ENCODE results near the gene PPIP5K2.

Gene PPIP5K2

DNA sequence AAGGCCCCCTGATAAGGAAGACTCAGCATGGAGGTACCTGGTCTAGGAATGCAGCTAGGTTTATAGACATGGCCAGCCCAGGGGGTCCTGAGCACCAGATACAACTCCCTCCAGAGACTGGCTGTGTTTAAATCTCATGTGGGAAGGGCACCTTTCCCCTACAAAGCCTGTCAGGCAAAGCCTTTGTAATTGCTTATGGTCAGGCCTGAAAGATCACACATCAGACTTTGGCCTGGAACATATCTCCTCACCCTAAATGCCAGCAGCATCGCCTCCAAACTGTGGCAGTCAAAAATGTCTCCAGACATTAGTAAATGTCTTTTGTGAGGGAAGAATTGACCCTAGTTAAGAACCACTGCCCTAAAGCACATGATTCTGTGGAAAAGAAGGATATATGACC lies 86.9 kb downstream of the PPIP5K2 start:
- Histone ChIP-seq H3K36me3 (ENCODE audit: control insufficient read depth in 1 of 2, insufficient read depth in 2 of 2, low read depth in 1 of 2, low read length in 2 of 2) (peaks cover 0 to 22% of the 10 kb centered on the region in 2 experiments), H3K4me1 (ENCODE audit: control insufficient read depth, insufficient read depth, low read depth, low read length) (peaks cover 3% of the 10 kb centered on the region), H3K4me3 (ENCODE audit: insufficient read depth in 1 of 2, low read depth in 1 of 2, low read length in 2 of 2) (no peak overlapping the region), H4K91ac (ENCODE audit: low read length) (no peak overlapping the region), H3K4ac (ENCODE audit: low read depth in 1 of 2, low read length in 2 of 2) (no peak overlapping the region), H3K9me3 (ENCODE audit: control insufficient read depth, low read length) (no peaks in the 10 kb centered on the region), H3K79me1 (replicated peaks; ENCODE audit: low read length, poor library complexity, severe bottlenecking) (peaks cover 3% of the 10 kb centered on the region), H3K23ac (ENCODE audit: low read length in 2 of 2) (no peak overlapping the region), H4K8ac (ENCODE audit: low read length) (no peak overlapping the region), H3K14ac (ENCODE audit: low read length in 2 of 2) (no peak overlapping the region), H2BK120ac (ENCODE audit: low read depth, low read length) (no peak overlapping the region), H3K4me2 (ENCODE audit: low read length, poor library complexity, severe bottlenecking) (no peak overlapping the region), H3K18ac (ENCODE audit: low read depth in 1 of 2, low read length in 2 of 2) (no peak overlapping the region), H3K9ac (ENCODE audit: low read length) (no peak overlapping the region), H2AK5ac (ENCODE audit: low read length, severe bottlenecking) (no peak overlapping the region), H3K27ac (ENCODE audit: low read length, poor library complexity, severe bottlenecking) (no peak overlapping the region), H2AFZ (ENCODE audit: low read depth, low read length) (no peak overlapping the region), H2BK5ac (ENCODE audit: low read depth, low read length, poor library complexity, severe bottlenecking) (no peak overlapping the region), H2BK15ac (ENCODE audit: low read depth, poor library complexity, severe bottlenecking) (no peak overlapping the region), H3K27me3 (ENCODE audit: control insufficient read depth in 1 of 2, insufficient read depth in 1 of 2, low read length in 2 of 2) (no peaks in the 10 kb centered on the region), H2BK12ac (ENCODE audit: low read length in 2 of 2) (no peak overlapping the region)
- no peak for DNase-seq
- WGBS, result 86% methylated on average over 1 of the region's 1 CpG

- Histone ChIP-seq H2BK5ac (ENCODE audit: low read depth, low read length, poor library complexity, severe bottlenecking) (no peak overlapping the region), H3K4me3 (ENCODE audit: insufficient read depth in 1 of 2, low read depth in 1 of 2, low read length in 2 of 2) (no peak overlapping the region), H2BK12ac (ENCODE audit: low read length in 2 of 2) (no peak overlapping the region), H3K36me3 (ENCODE audit: control insufficient read depth in 1 of 2, insufficient read depth in 2 of 2, low read depth in 1 of 2, low read length in 2 of 2) (peaks cover 0 to 22% of the 10 kb centered on the region in 2 experiments), H3K9me3 (ENCODE audit: control insufficient read depth, low read length) (no peaks in the 10 kb centered on the region), H3K27me3 (ENCODE audit: control insufficient read depth in 1 of 2, insufficient read depth in 1 of 2, low read length in 2 of 2) (no peaks in the 10 kb centered on the region), H3K4me1 (ENCODE audit: control insufficient read depth, insufficient read depth, low read depth, low read length) (peaks cover 3% of the 10 kb centered on the region), H3K79me1 (replicated peaks; ENCODE audit: low read length, poor library complexity, severe bottlenecking) (peaks cover 3% of the 10 kb centered on the region), H3K23ac (ENCODE audit: low read length in 2 of 2) (no peak overlapping the region), H2AK5ac (ENCODE audit: low read length, severe bottlenecking) (no peak overlapping the region), H3K27ac (ENCODE audit: low read length, poor library complexity, severe bottlenecking) (no peak overlapping the region), H4K91ac (ENCODE audit: low read length) (no peak overlapping the region), H2AFZ (ENCODE audit: low read depth, low read length) (no peak overlapping the region), H3K14ac (ENCODE audit: low read length in 2 of 2) (no peak overlapping the region), H3K4ac (ENCODE audit: low read depth in 1 of 2, low read length in 2 of 2) (no peak overlapping the region), H2BK15ac (ENCODE audit: low read depth, poor library complexity, severe bottlenecking) (no peak overlapping the region), H3K9ac (ENCODE audit: low read length) (no peak overlapping the region), H4K8ac (ENCODE audit: low read length) (no peak overlapping the region), H3K4me2 (ENCODE audit: low read length, poor library complexity, severe bottlenecking) (no peak overlapping the region), H3K18ac (ENCODE audit: low read depth in 1 of 2, low read length in 2 of 2) (no peak overlapping the region), H2BK120ac (ENCODE audit: low read depth, low read length) (no peak overlapping the region)
- peak; percentile 12 for DNase-seq
Measured at GRCh38 chr5:103207653-103208052, 87.6 kb downstream of the PPIP5K2 start.

DNA sequence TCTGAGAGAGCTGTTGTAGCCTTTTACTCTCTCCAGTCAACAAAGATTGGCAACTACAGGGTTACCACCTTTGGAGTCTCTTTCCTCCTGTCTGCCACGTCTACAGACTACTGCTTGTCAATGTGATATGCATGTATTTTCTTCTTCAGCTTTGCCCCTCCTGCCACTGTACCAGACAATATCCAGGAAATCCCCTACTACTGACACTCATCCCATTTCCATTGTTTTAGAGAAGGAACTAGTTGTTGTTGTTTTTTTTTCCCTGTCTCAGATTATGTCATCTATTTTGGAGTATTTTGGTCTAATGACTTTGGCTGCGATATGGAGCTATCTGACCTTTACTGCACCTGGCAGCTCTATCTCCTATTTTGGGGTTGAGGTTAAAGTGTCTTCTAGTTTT lies 88.4 kb downstream of the PPIP5K2 start:
- H3K4me2 ChIP-seq (ENCODE audit: low read length, poor library complexity, severe bottlenecking), result no peak overlapping the region
- H3K36me3 ChIP-seq (ENCODE audit: control insufficient read depth in 1 of 2, insufficient read depth in 2 of 2, low read depth in 1 of 2, low read length in 2 of 2), result peaks cover 0 to 22% of the 10 kb centered on the region in 2 experiments
- peaks cover 3% of the 10 kb centered on the region for H3K4me1 ChIP-seq (ENCODE audit: control insufficient read depth, insufficient read depth, low read depth, low read length)
- no peak for DNase-seq
- H3K4me3 ChIP-seq (ENCODE audit: insufficient read depth in 1 of 2, low read depth in 1 of 2, low read length in 2 of 2), result no peak overlapping the region
- H2BK5ac ChIP-seq (ENCODE audit: low read depth, low read length, poor library complexity, severe bottlenecking), result no peak overlapping the region
- H3K14ac ChIP-seq (ENCODE audit: low read length in 2 of 2), result peak overlapping the region in 1 of 2 experiments; percentile 60
- H3K23ac ChIP-seq (ENCODE audit: low read length in 2 of 2), result no peak overlapping the region
- H3K4ac ChIP-seq (ENCODE audit: low read depth in 1 of 2, low read length in 2 of 2), result no peak overlapping the region
- H2AFZ ChIP-seq (ENCODE audit: low read depth, low read length), result no peak overlapping the region
- no peak overlapping the region for H2AK5ac ChIP-seq (ENCODE audit: low read length, severe bottlenecking)
- no peaks in the 10 kb centered on the region for H3K27me3 ChIP-seq (ENCODE audit: control insufficient read depth in 1 of 2, insufficient read depth in 1 of 2, low read length in 2 of 2)
- peaks cover 3% of the 10 kb centered on the region for H3K79me1 ChIP-seq (replicated peaks; ENCODE audit: low read length, poor library complexity, severe bottlenecking)
- no peaks in the 10 kb centered on the region for H3K9me3 ChIP-seq (ENCODE audit: control insufficient read depth, low read length)
- no peak overlapping the region for H2BK15ac ChIP-seq (ENCODE audit: low read depth, poor library complexity, severe bottlenecking)
- H3K27ac ChIP-seq (ENCODE audit: low read length, poor library complexity, severe bottlenecking), result no peak overlapping the region
- WGBS, result 87% methylated on average over 2 of the region's 2 CpGs
- no peak overlapping the region for H4K91ac ChIP-seq (ENCODE audit: low read length)
- no peak overlapping the region for H2BK120ac ChIP-seq (ENCODE audit: low read depth, low read length)
- no peak overlapping the region for H3K9ac ChIP-seq (ENCODE audit: low read length)
- H3K18ac ChIP-seq (ENCODE audit: low read depth in 1 of 2, low read length in 2 of 2), result no peak overlapping the region
- H2BK12ac ChIP-seq (ENCODE audit: low read length in 2 of 2), result no peak overlapping the region
- H4K8ac ChIP-seq (ENCODE audit: low read length), result no peak overlapping the region

- no peak overlapping the region for H3K18ac ChIP-seq (ENCODE audit: low read depth in 1 of 2, low read length in 2 of 2)
- H2BK12ac ChIP-seq (ENCODE audit: low read length in 2 of 2), result no peak overlapping the region
- no peak overlapping the region for H2BK5ac ChIP-seq (ENCODE audit: low read depth, low read length, poor library complexity, severe bottlenecking)
- H3K14ac ChIP-seq (ENCODE audit: low read length in 2 of 2), result no peak overlapping the region
- no peak overlapping the region for H4K8ac ChIP-seq (ENCODE audit: low read length)
- peaks cover 0 to 23% of the 10 kb centered on the region in 2 experiments for H3K36me3 ChIP-seq (ENCODE audit: control insufficient read depth in 1 of 2, insufficient read depth in 2 of 2, low read depth in 1 of 2, low read length in 2 of 2)
- no peak overlapping the region for H3K4me3 ChIP-seq (ENCODE audit: insufficient read depth in 1 of 2, low read depth in 1 of 2, low read length in 2 of 2)
- H3K4me2 ChIP-seq (ENCODE audit: low read length, poor library complexity, severe bottlenecking), result no peak overlapping the region
- H3K27ac ChIP-seq (ENCODE audit: low read length, poor library complexity, severe bottlenecking), result no peak overlapping the region
- no peaks in the 10 kb centered on the region for H3K9me3 ChIP-seq (ENCODE audit: control insufficient read depth, low read length)
- H2AFZ ChIP-seq (ENCODE audit: low read depth, low read length), result no peak overlapping the region
- no peak for DNase-seq
- no peak overlapping the region for H3K23ac ChIP-seq (ENCODE audit: low read length in 2 of 2)
- H2BK15ac ChIP-seq (ENCODE audit: low read depth, poor library complexity, severe bottlenecking), result no peak overlapping the region
- H3K9ac ChIP-seq (ENCODE audit: low read length), result no peak overlapping the region
- peaks cover 3% of the 10 kb centered on the region for H3K4me1 ChIP-seq (ENCODE audit: control insufficient read depth, insufficient read depth, low read depth, low read length)
- H3K4ac ChIP-seq (ENCODE audit: low read depth in 1 of 2, low read length in 2 of 2), result no peak overlapping the region
- H3K27me3 ChIP-seq (ENCODE audit: control insufficient read depth in 1 of 2, insufficient read depth in 1 of 2, low read length in 2 of 2), result no peaks in the 10 kb centered on the region
- no peak overlapping the region for H2BK120ac ChIP-seq (ENCODE audit: low read depth, low read length)
- no peak overlapping the region for H2AK5ac ChIP-seq (ENCODE audit: low read length, severe bottlenecking)
- H4K91ac ChIP-seq (ENCODE audit: low read length), result no peak overlapping the region
- peaks cover 2% of the 10 kb centered on the region for H3K79me1 ChIP-seq (replicated peaks; ENCODE audit: low read length, poor library complexity, severe bottlenecking)
Measured at GRCh38 chr5:103209065-103209464, 89.0 kb downstream of the PPIP5K2 start.
